Right lobe of liver (tissue), 6 donors: ENCODE data around the gene PRKD2. TPM values are rescaled to one million over a fixed set of nuclear protein-coding genes. Genes with fewer than 3 reads are reported as not detected.

Experiments
- ATAC-seq, 4 donors: fragments of 200-7000 bp; cut with Tn5 transposase; one replicate each; pipeline ENCODE4 v1.9.1; 2020; ENCODE audit warnings: mild to moderate bottlenecking in 4 of 4, moderate library complexity in 4 of 4
- DNase-seq, 3 donors: peaks; one replicate each; pipeline ENCODE4 v3.0.0-alpha.2; 2020
- H3K27ac ChIP-seq, 3 donors: fragments of 200-600 bp; one replicate each; pipeline ENCODE4 v1.8.0; 2022
- H3K27me3 ChIP-seq, 2 donors: fragments of 200-600 bp; one replicate each; pipeline ENCODE4 v1.8.0; 2022
- H3K36me3 ChIP-seq, 4 donors: fragments of 200-600 bp; sonication (generic) in 1 of 4; one replicate each; pipeline versions ENCODE4 v1.5.1 to v1.8.0; 2017 to 2022; ENCODE audit warnings: control low read depth in 1 of 4
- H3K4me1 ChIP-seq, 4 donors: fragments of 200-600 bp; sonication (generic) in 1 of 4; one replicate each; pipeline versions ENCODE4 v1.5.1 to v1.8.0; 2017 to 2022; ENCODE audit warnings: control low read depth in 1 of 4
- H3K4me3 ChIP-seq, 3 donors: fragments of 200-600 bp; one replicate each; pipeline ENCODE4 v1.8.0; 2022
- H3K9me3 ChIP-seq, 4 donors: fragments of 200-600 bp; sonication (generic) in 1 of 4; one replicate each; pipeline versions ENCODE4 v1.5.1 to v1.8.0; 2017 to 2022; ENCODE audit warnings: control low read depth in 1 of 4
- CTCF ChIP-seq, 4 donors: fragments of 200-600 bp in 3 of 4; fragments of 450-650 bp in 1 of 4; IDR thresholded peaks; one replicate each; pipeline versions ENCODE4 v1.5.1 to v1.8.0; 2016 to 2022; ENCODE audit warnings: antibody characterized with exemption in 4 of 4, mild to moderate bottlenecking in 2 of 4
- POLR2A ChIP-seq: fragments of 450-650 bp; IDR thresholded peaks from one replicate; pipeline ENCODE4 v1.6.1; 2017; ENCODE audit warnings: antibody characterized with exemption, mild to moderate bottlenecking
- WGBS: methylation state at CpG from one replicate; pipeline ENCODE4 v1.1.6; 2018; ENCODE audit warnings: low coverage, low lambda C conversion rate; ENCODE audit not compliant: insufficient coverage; ENCODE audit errors: missing lambda C conversion rate; 5-methylcytosine and 5-hydroxymethylcytosine counted together
- intact Hi-C, 2 donors: fragments of 100-400 bp; cut with DNase I; formaldehyde crosslinking; loops; one replicate each; pipeline versions ENCODE4 v1.11.2 to v1.14.1; 2022
- total RNA-seq, 6 experiments: library from RNA; depleted of rRNA in 2 of 6; stranded (reverse); fragments of >200 nt in 2 of 6; fragmentation: NEBNext Ultra II Directional in 3 of 6; extraction: Animal tissue kit (Norgen Biotek cat#: 25700) in 3 of 6; gene quantifications; one replicate each; pipeline versions ENCODE4 v1.1.0 to v1.2.4, GENCODE V29; 2016 to 2023
- donor health status: DM: no; HTN: yes; CAD: no.
- donor health status: DM: no; HTN: no; CAD: no.
- donor health status: DM: no; HTN: no; CAD: no.
- donor health status: DM: no; HTN: yes; CAD: no.
- donor health status: DM: no; HTN: yes; CAD: no.

The PRKD2 gene
- total RNA-seq, 6 experiments from 2014 or later: 15.1 to 20.2 (median 16.9) TPM

DNA sequence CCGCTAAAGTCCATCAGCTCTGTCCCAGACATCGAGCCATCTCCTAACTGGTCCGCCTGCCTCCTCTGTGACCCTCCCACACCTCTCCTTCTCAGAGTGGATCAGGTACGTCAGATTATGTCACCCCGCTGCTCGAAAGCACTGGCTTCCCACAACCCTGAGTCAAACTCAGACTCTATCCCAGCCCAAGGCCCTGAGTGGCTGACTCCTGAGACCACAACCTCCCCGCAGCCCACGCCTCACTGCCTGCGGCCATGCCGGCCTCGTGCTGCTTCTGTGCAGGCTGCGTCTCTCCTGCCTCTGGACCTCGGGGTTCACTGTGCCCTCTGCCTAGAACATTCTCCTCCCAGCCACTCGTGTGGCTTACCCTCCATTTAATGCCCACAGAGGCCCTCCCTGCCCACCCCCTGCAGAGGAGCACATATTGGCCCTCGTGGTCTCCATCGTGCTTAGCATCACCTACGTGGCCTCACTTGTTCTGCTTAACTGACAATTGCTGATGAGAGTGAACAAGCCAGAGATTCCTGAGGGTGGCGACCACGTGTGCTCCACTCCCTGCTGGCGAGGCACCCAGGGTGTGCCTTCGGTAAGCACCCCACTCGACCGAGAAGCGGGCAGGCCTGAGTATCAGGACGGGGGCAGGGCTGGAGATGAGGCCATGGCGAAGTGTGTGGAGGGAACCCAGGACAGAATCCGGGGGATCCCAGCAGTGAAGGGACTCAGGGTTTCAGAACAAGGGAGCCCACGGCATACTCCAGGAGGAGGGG lies 15.4 kb upstream of the PRKD2 start:
- peaks cover 0 to 20% (median 3%) of the 10 kb centered on the region in 4 donors for H3K4me1 ChIP-seq
- DNase-seq: no peak
- intact Hi-C loops: no loop called here

GRCh38 chr19:46731584-46731983 lies 14.7 kb upstream of the PRKD2 start:
- DNase-seq: no peak
- Histone ChIP-seq H3K27ac (no peak overlapping the region), H3K4me3 (no peak overlapping the region), H3K4me1 (peaks cover 0 to 13% (median 3%) of the 10 kb centered on the region in 4 donors), H3K36me3 (peaks cover 0 to 64% (median 17%) of the 10 kb centered on the region in 4 donors), H3K9me3 (no peaks in the 10 kb centered on the region), H3K27me3 (no peaks in the 10 kb centered on the region)
- intact Hi-C loops: no loop called here
- TF ChIP-seq CTCF (IDR thresholded peaks at IDR 0.05) (no peak), POLR2A (no peak)
- WGBS: 54% methylated on average over 8 of the region's 14 CpGs
- peak in 2 of 4 donors; percentile 3 to 9 for ATAC-seq

More for the DNA sequence above, 15.4 kb upstream of the PRKD2 start:
- 89% methylated on average over 18 of the region's 28 CpGs for WGBS
- no peaks in the 10 kb centered on the region for H3K27me3 ChIP-seq
- no peak for ATAC-seq
- peaks cover 0 to 61% (median 19%) of the 10 kb centered on the region in 4 donors for H3K36me3 ChIP-seq
- H3K4me3 ChIP-seq: no peak overlapping the region
- TF ChIP-seq POLR2A (no peak), CTCF (IDR thresholded peaks at IDR 0.05) (no peak)
- no peaks in the 10 kb centered on the region for H3K9me3 ChIP-seq
- no peak overlapping the region for H3K27ac ChIP-seq

DNA sequence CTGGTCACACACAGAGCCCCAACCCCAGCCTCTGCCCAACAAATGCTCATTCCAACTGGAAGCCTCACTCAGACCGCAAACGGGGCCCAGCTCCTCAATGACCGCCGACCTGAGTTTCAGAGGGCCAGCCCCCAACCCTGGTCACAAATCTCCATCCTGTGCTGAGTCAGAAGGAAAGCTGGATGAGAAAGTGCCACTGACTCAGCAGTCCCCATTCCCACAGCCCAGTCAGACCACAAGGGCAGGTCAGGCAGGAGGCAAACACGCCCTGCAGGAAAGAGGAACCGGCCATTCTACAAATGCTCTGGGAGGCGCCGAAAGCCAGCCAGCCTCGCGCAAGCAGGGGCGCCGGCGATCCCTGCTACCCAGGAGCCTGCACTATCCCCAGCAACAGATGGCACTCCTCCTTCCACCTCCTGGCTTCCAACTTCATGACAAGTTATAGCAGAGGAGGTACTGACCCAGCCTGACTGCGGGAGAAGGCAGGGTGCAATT lies 14.1 kb upstream of the PRKD2 start:
- Histone ChIP-seq H3K4me3 (no peak overlapping the region), H3K27ac (no peak overlapping the region), H3K9me3 (no peaks in the 10 kb centered on the region), H3K4me1 (peaks cover 0 to 13% (median 3%) of the 10 kb centered on the region in 4 donors), H3K27me3 (no peaks in the 10 kb centered on the region), H3K36me3 (peaks cover 0 to 66% (median 19%) of the 10 kb centered on the region in 4 donors)
- peak in 1 of 3 donors; percentile 52 for DNase-seq
- intact Hi-C loops: no loop called here
- TF ChIP-seq CTCF (IDR thresholded peaks at IDR 0.05) (no peak), POLR2A (no peak)
- ATAC-seq: peak; percentile 34 to 46 (median 40)
- no CpG with 5 or more reads among the region's 14 CpGs for WGBS

- no peaks in the 10 kb centered on the region for H3K9me3 ChIP-seq
- H3K27ac ChIP-seq: no peak overlapping the region
- no CpG with 5 or more reads among the region's 14 CpGs for WGBS
- H3K4me3 ChIP-seq: no peak overlapping the region
- DNase-seq (no peak), ATAC-seq (no peak)
- H3K27me3 ChIP-seq: no peaks in the 10 kb centered on the region
- H3K36me3 ChIP-seq: peaks cover 0 to 65% (median 20%) of the 10 kb centered on the region in 4 donors
- intact Hi-C loops: no loop called here
- no peak for TF ChIP-seq CTCF (IDR thresholded peaks at IDR 0.05)
- no peak for TF ChIP-seq POLR2A
- H3K4me1 ChIP-seq: peaks cover 0 to 13% (median 3%) of the 10 kb centered on the region in 4 donors
Observed at GRCh38 chr19:46730595-46730994, 13.7 kb upstream of the PRKD2 start.
